Upper lobe of left lung (tissue), 4 donors: ENCODE data around the gene SLAMF7.

ENCODE experiments used
- CTCF ChIP-seq, 6 experiments: fragments of 450-650 bp in 4 of 6; fragments of 200-600 bp in 2 of 6; sonication (generic) in 2 of 6; IDR thresholded peaks; one replicate each; pipeline ENCODE4 v1.5.1; 2016 to 2019; ENCODE audit warnings: antibody characterized with exemption in 6 of 6
- EP300 ChIP-seq, 4 donors: sonication (generic); formaldehyde crosslinking; IDR thresholded peaks; one replicate each; pipeline ENCODE4 v1.5.1; 2017; ENCODE audit warnings: antibody characterized with exemption in 4 of 4, control low read depth in 2 of 4
- POLR2A ChIP-seq, 4 donors: fragments of 450-650 bp; IDR thresholded peaks; one replicate each; pipeline ENCODE4 v1.5.1; 2016 to 2017; ENCODE audit warnings: antibody characterized with exemption in 4 of 4, mild to moderate bottlenecking in 2 of 4
- POLR2AphosphoS5 ChIP-seq, 2 donors: sonication (generic); formaldehyde crosslinking; IDR thresholded peaks; one replicate each; pipeline ENCODE4 v1.5.1; 2017; ENCODE audit warnings: antibody characterized with exemption in 2 of 2

- TF ChIP-seq CTCF (IDR thresholded peaks at IDR 0.05): no peak
- no peak for TF ChIP-seq POLR2AphosphoS5 (IDR thresholded peaks at IDR 0.05)
- no peak for TF ChIP-seq POLR2A (IDR thresholded peaks at IDR 0.05)
- TF ChIP-seq EP300 (IDR thresholded peaks at IDR 0.05): no peak
Observed at GRCh38 chr1:160798439-160798838, 59.4 kb downstream of the SLAMF7 start.
